IMR-90 (cell line): ENCODE results near the gene GOLGA3. TPM values are rescaled to one million over a fixed set of nuclear protein-coding genes. Genes with fewer than 3 reads are reported as not detected.

Experiments used
- ATAC-seq: fragments of 200-7000 bp; cut with Tn5 transposase; 2 replicates; pipeline ENCODE4 v1.9.1; 2020; ENCODE audit warnings: low read depth, mild to moderate bottlenecking, moderate library complexity
- BruUV-seq: library from RNA; stranded (reverse); fragments of 400-500 nt; replicated peaks from 2 replicates; lab custom pipeline; 2021; lab: Mats Ljungman, UMichigan
- CTCF ChIA-PET: fragments of 300-600 bp; formaldehyde crosslinking; extraction: SDS; loops from one replicate; lab custom pipeline; 2021; ENCODE audit warnings: antibody characterized with exemption; lab: Yijun Ruan, JAX
- POLR2A ChIA-PET: fragments of 300-600 bp; sonication (Branson Sonifier 250); formaldehyde crosslinking; loops from one replicate; lab custom pipeline; 2022; ENCODE audit warnings: antibody characterized with exemption; ENCODE audit not compliant: unreplicated experiment; lab: Charles Lee
- DNase-seq: peaks from one replicate; pipeline ENCODE4 v3.0.0; 2013
- H2AFZ ChIP-seq: replicated peaks from 2 replicates; pipeline ENCODE3; 2013; ENCODE audit warnings: low read length, mild to moderate bottlenecking; ENCODE audit not compliant: poor library complexity
- H2AK5ac ChIP-seq: 2 replicates; pipeline ENCODE4 v1.6.1; 2013; ENCODE audit warnings: low read depth, low read length, inconsistent platforms
- H2AK9ac ChIP-seq: replicated peaks from 2 replicates; pipeline ENCODE3; 2013; ENCODE audit warnings: mild to moderate bottlenecking, low read depth, low read length, moderate library complexity; ENCODE audit not compliant: poor library complexity
- H2BK120ac ChIP-seq: 2 replicates; pipeline ENCODE4 v1.6.1; 2013; ENCODE audit warnings: low read depth, low read length, inconsistent platforms
- H2BK15ac ChIP-seq: 3 replicates; pipeline ENCODE4 v1.6.1; 2013; ENCODE audit warnings: low read depth, low read length, inconsistent platforms
- H2BK20ac ChIP-seq: 2 replicates; pipeline ENCODE4 v1.6.1; 2013; ENCODE audit warnings: low read depth, mild to moderate bottlenecking, inconsistent platforms, low read length, moderate library complexity
- H2BK5ac ChIP-seq: 2 replicates; pipeline ENCODE4 v1.6.1; 2013; ENCODE audit warnings: mild to moderate bottlenecking, low read depth, low read length, inconsistent platforms; ENCODE audit not compliant: poor library complexity, severe bottlenecking
- H3K14ac ChIP-seq: replicated peaks from 2 replicates; pipeline ENCODE4 v1.6.1; 2013; ENCODE audit warnings: low read depth, low read length, inconsistent platforms
- H3K18ac ChIP-seq: 2 replicates; pipeline ENCODE4 v1.6.1; 2013; ENCODE audit warnings: low read depth, low read length, control low read depth
- H3K23ac ChIP-seq: 2 replicates; pipeline ENCODE4 v1.6.1; 2013; ENCODE audit warnings: low read depth, low read length, inconsistent platforms
- H3K27ac ChIP-seq: 2 replicates; pipeline ENCODE4 v1.5.1; 2013; ENCODE audit warnings: mild to moderate bottlenecking, control low read depth, low read length; ENCODE audit not compliant: insufficient read depth
- H3K27me3 ChIP-seq: 2 replicates; pipeline ENCODE4 v1.6.1; 2013; ENCODE audit warnings: low read length; ENCODE audit not compliant: control insufficient read depth, insufficient read depth
- H3K36me3 ChIP-seq: 2 replicates; pipeline ENCODE4 v1.6.1; 2013; ENCODE audit warnings: low read length, mixed read lengths; ENCODE audit not compliant: control insufficient read depth, insufficient read depth
- H3K4ac ChIP-seq: 2 replicates; pipeline ENCODE4 v1.6.1; 2013; ENCODE audit warnings: low read depth, low read length, inconsistent platforms
- H3K4me1 ChIP-seq: 2 replicates; pipeline ENCODE4 v1.6.1; 2013; ENCODE audit warnings: low read length, mixed read lengths; ENCODE audit not compliant: control insufficient read depth, insufficient read depth
- H3K4me2 ChIP-seq: 2 replicates; pipeline ENCODE4 v1.6.1; 2013; ENCODE audit warnings: low read depth, mild to moderate bottlenecking, control low read depth, low read length, moderate library complexity
- H3K4me3 ChIP-seq: 2 replicates; pipeline ENCODE4 v1.5.1; 2013; ENCODE audit warnings: low read depth, mild to moderate bottlenecking, control low read depth, low read length, moderate library complexity; ENCODE audit not compliant: insufficient read depth
- H3K56ac ChIP-seq: 2 replicates; pipeline ENCODE4 v1.6.1; 2013; ENCODE audit warnings: low read length, inconsistent platforms; ENCODE audit not compliant: insufficient read depth; ENCODE audit errors: extremely low read depth
- H3K79me1 ChIP-seq, 2 experiments: 2 replicates each; pipeline ENCODE4 v1.6.1; 2013; ENCODE audit warnings: low read length in 2 of 2, inconsistent platforms in 1 of 2, low read depth in 1 of 2
- H3K9ac ChIP-seq: 2 replicates; pipeline ENCODE4 v1.6.1; 2013; ENCODE audit warnings: low read depth, low read length, control low read depth
- H3K9me1 ChIP-seq: 2 replicates; pipeline ENCODE4 v1.6.1; 2013; ENCODE audit warnings: low read length, inconsistent platforms; ENCODE audit not compliant: insufficient read depth
- H3K9me3 ChIP-seq: 2 replicates; pipeline ENCODE4 v1.6.1; 2013; ENCODE audit warnings: low read length; ENCODE audit not compliant: control insufficient read depth, insufficient read depth
- H4K20me1 ChIP-seq: 2 replicates; pipeline ENCODE4 v1.6.1; 2013; ENCODE audit warnings: low read length, inconsistent platforms; ENCODE audit not compliant: insufficient read depth
- H4K5ac ChIP-seq: 2 replicates; pipeline ENCODE4 v1.6.1; 2013; ENCODE audit warnings: mild to moderate bottlenecking, low read depth, low read length, control low read depth
- H4K8ac ChIP-seq, 2 experiments: 2 replicates each; pipeline ENCODE4 v1.6.1; 2013; ENCODE audit warnings: low read depth in 2 of 2, low read length in 2 of 2, control low read depth in 1 of 2, inconsistent platforms in 1 of 2
- H4K91ac ChIP-seq: 2 replicates; pipeline ENCODE4 v1.6.1; 2013; ENCODE audit warnings: low read depth, low read length, inconsistent platforms; ENCODE audit not compliant: insufficient read depth
- BHLHE40 ChIP-seq: fragments of 150-350 bp; IDR thresholded peaks from 2 replicates; pipeline ENCODE4 v1.6.1; 2016; ENCODE audit warnings: mild to moderate bottlenecking, low read depth, low read length
- CEBPB ChIP-seq: IDR thresholded peaks from 2 replicates; pipeline ENCODE4 v1.6.1; 2012; ENCODE audit warnings: low read depth, low read length, improper control_type of control experiment
- FOS ChIP-seq: fragments of 150-350 bp; IDR thresholded peaks from 2 replicates; pipeline ENCODE4 v1.6.1; 2016; ENCODE audit warnings: low read depth, low read length
- MAFK ChIP-seq: IDR thresholded peaks from 2 replicates; pipeline ENCODE4 v1.6.1; 2012; ENCODE audit warnings: low read depth, low read length, improper control_type of control experiment
- MXI1 ChIP-seq: IDR thresholded peaks from 2 replicates; pipeline ENCODE4 v1.6.1; 2012; ENCODE audit warnings: low read depth, mild to moderate bottlenecking, low read length, moderate library complexity, borderline replicate concordance
- RFX5 ChIP-seq: IDR thresholded peaks from 2 replicates; pipeline ENCODE4 v1.8.0; 2012; ENCODE audit warnings: low read depth, mild to moderate bottlenecking, low read length, moderate library complexity
- USF2 ChIP-seq: fragments of 150-350 bp; IDR thresholded peaks from 2 replicates; pipeline ENCODE4 v1.6.1; 2017; ENCODE audit warnings: mild to moderate bottlenecking, antibody characterized with exemption, low read length, low read depth
- WGBS, 2 experiments: methylation state at CpG; one replicate each; pipeline versions ENCODE4 v1.1.5 to v1.1.7; 2013; ENCODE audit warnings: missing lambda C conversion rate in 2 of 2; ENCODE audit not compliant: insufficient read length in 1 of 2; ENCODE audit errors: extremely low coverage in 2 of 2; 5-methylcytosine and 5-hydroxymethylcytosine counted together
- dilution Hi-C: fragments of 300-500 bp; cut with HindIII; formaldehyde crosslinking; loops from one replicate; pipeline ENCODE4 v1.14.3; 2018; ENCODE audit warnings: low sequenced_read_pairs; ENCODE audit not compliant: unreplicated experiment
- in situ Hi-C: fragments of 300-500 bp; cut with MboI; formaldehyde crosslinking; loops from 3 replicates; pipeline ENCODE4 v1.14.3; 2019; ENCODE audit warnings: low sequenced_read_pairs, inconsistent platforms, mixed read lengths
- intact Hi-C: fragments of 100-400 bp; cut with micrococcal nuclease; formaldehyde crosslinking; loops from 2 replicates; pipeline ENCODE4 v1.10.0; 2022
- polyA plus RNA-seq, 3 experiments: library from polyadenylated mRNA; depleted of rRNA; stranded (reverse); fragments of >200 nt; gene quantifications; 2 replicates each; pipeline ENCODE4 v1.2.3, GENCODE V29; 2012; ENCODE audit warnings: low replicate concordance in 1 of 3
- total RNA-seq: library from RNA; depleted of rRNA; stranded (reverse); fragments of >200 nt; gene quantifications from 2 replicates; pipeline ENCODE4 v1.2.3, GENCODE V29; 2012
- TF ChIP-seq, protein P1 (sequence below): conservative IDR thresholded peaks from 2 replicates; pipeline ENCODE4 v1.5.1; 2012; ENCODE audit warnings: mild to moderate bottlenecking, low read depth, low read length, improper control_type of control experiment

Gene GOLGA3
- total and polyA plus RNA-seq, 2 of the 4 experiments (the other 2 are of a cell fraction) = 39.6 to 99.8 TPM

DNA sequence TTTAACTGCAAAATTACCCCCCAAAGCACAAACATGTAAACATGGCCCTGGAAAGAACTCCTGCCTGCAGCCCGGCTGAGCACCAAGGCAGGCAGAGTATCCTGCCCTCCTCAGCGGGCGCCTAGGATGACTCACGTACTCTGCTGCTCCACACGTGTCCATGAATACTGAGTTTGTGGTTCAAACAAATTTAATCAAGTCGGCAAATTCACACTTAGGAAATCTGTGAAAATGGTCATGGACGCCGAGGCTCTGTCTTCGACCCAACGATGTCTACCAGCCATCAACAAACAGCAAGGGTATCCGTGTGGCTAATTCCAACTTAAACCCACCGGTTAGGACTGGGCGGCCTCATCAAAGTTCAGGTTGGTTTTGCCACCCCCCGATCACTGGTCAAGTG lies 25.5 kb downstream of the GOLGA3 start:
- POLR2A ChIA-PET = no interaction called here

More for the DNA sequence above, 25.5 kb downstream of the GOLGA3 start:
- Histone ChIP-seq H3K27me3 (no peaks in the 10 kb centered on the region), H3K36me3 (peaks cover 84% of the 10 kb centered on the region), H3K14ac (no peak overlapping the region), H3K9me1 (peaks cover 7% of the 10 kb centered on the region), H3K4ac (no peak overlapping the region), H4K20me1 (peaks cover 76% of the 10 kb centered on the region), H3K9me3 (no peaks in the 10 kb centered on the region), H3K18ac (no peak overlapping the region), H3K23ac (no peak overlapping the region), H2BK5ac (no peak overlapping the region), H2AK9ac (no peak overlapping the region), H2BK20ac (no peak overlapping the region), H2AK5ac (no peak overlapping the region), H3K4me2 (no peak overlapping the region), H4K5ac (no peak overlapping the region), H2AFZ (no peak overlapping the region), H3K56ac (no peak overlapping the region), H3K9ac (no peak overlapping the region), H4K91ac (no peak overlapping the region), H3K27ac (no peak overlapping the region), H3K4me1 (no peaks in the 10 kb centered on the region), H3K4me3 (no peak overlapping the region), H2BK120ac (no peak overlapping the region), H4K8ac (no peak overlapping the region), H3K79me1 (peaks cover 28 to 76% of the 10 kb centered on the region in 2 experiments), H2BK15ac (no peak overlapping the region)
- in situ Hi-C loops = no loop called here
- WGBS, 2 experiments = 90% methylated on average over 5 of the region's 14 CpGs; no CpG with 5 or more reads in 1 of the 2 experiments
- TF ChIP-seq RFX5 (no peak), CEBPB (no peak), USF2 (no peak), BHLHE40 (no peak), MAFK (no peak), FOS (no peak), MXI1 (no peak)
- TF ChIP-seq, protein P1, sequence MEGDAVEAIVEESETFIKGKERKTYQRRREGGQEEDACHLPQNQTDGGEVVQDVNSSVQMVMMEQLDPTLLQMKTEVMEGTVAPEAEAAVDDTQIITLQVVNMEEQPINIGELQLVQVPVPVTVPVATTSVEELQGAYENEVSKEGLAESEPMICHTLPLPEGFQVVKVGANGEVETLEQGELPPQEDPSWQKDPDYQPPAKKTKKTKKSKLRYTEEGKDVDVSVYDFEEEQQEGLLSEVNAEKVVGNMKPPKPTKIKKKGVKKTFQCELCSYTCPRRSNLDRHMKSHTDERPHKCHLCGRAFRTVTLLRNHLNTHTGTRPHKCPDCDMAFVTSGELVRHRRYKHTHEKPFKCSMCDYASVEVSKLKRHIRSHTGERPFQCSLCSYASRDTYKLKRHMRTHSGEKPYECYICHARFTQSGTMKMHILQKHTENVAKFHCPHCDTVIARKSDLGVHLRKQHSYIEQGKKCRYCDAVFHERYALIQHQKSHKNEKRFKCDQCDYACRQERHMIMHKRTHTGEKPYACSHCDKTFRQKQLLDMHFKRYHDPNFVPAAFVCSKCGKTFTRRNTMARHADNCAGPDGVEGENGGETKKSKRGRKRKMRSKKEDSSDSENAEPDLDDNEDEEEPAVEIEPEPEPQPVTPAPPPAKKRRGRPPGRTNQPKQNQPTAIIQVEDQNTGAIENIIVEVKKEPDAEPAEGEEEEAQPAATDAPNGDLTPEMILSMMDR = no peak
- dilution Hi-C loops = no loop called here
- intact Hi-C loops = no loop called here
- ATAC-seq = no peak
- CTCF ChIA-PET = no interaction called here
- BruUV-seq = no TSS peak
- DNase-seq = no peak
